SJSA1 (cell line): Measurements from ENCODE around the gene KRTAP3-3. TPM values are rescaled to one million over a fixed set of nuclear protein-coding genes. Genes with fewer than 3 reads are reported as not detected.

Experiments
- DNase-seq, 2 experiments: peaks; one replicate each; pipeline ENCODE4 v3.0.0-alpha.2; 2015 to 2020; ENCODE audit warnings: low spot score in 2 of 2, low read depth in 1 of 2
- H3K27ac ChIP-seq: fragments of 250-450 bp; sonication (Bioruptor Pico); 2 replicates; pipeline ENCODE4 v1.5.1; 2020; ENCODE audit warnings: mild to moderate bottlenecking, moderate library complexity
- H3K27me3 ChIP-seq: fragments of 250-450 bp; sonication (Bioruptor Pico); replicated peaks from 2 replicates; pipeline ENCODE4 v1.5.1; 2020; ENCODE audit warnings: mild to moderate bottlenecking, moderate library complexity
- H3K36me3 ChIP-seq: fragments of 250-450 bp; sonication (Bioruptor Pico); 2 replicates; pipeline ENCODE4 v1.5.1; 2020; ENCODE audit warnings: mild to moderate bottlenecking
- H3K4me1 ChIP-seq: fragments of 250-450 bp; sonication (Bioruptor Pico); replicated peaks from 2 replicates; pipeline ENCODE4 v1.6.1; 2021; ENCODE audit warnings: mild to moderate bottlenecking
- H3K4me3 ChIP-seq: fragments of 250-450 bp; sonication (Bioruptor Pico); 2 replicates; pipeline ENCODE4 v1.5.1; 2020; ENCODE audit warnings: mild to moderate bottlenecking
- H3K9me3 ChIP-seq: fragments of 250-450 bp; sonication (Bioruptor Pico); replicated peaks from 2 replicates; pipeline ENCODE4 v1.5.1; 2020; ENCODE audit warnings: mild to moderate bottlenecking
- total RNA-seq: library from RNA; depleted of rRNA; stranded (reverse); fragments of >200 nt; shearing (Covaris generic); gene quantifications from 2 replicates; pipeline ENCODE4 v1.2.3, GENCODE V29; 2014; rRNA removed

KRTAP3-3 gene
- total RNA-seq, 1 experiment from 2014 or later: not detected

- no peak for DNase-seq
Measured at GRCh38 chr17:40945414-40945813, 48.5 kb downstream of the KRTAP3-3 start.

GRCh38 chr17:40944531-40944930 lies 49.4 kb downstream of the KRTAP3-3 start:
- Histone ChIP-seq H3K4me1 (no peaks in the 10 kb centered on the region), H3K27ac (no peak overlapping the region), H3K9me3 (no peaks in the 10 kb centered on the region), H3K27me3 (no peaks in the 10 kb centered on the region), H3K4me3 (no peak overlapping the region), H3K36me3 (no peaks in the 10 kb centered on the region)
- DNase-seq: no peak

More at GRCh38 chr17:40945414-40945813, 48.5 kb downstream of the KRTAP3-3 start:
- no peaks in the 10 kb centered on the region for H3K9me3 ChIP-seq
- H3K27ac ChIP-seq: no peak overlapping the region
- no peaks in the 10 kb centered on the region for H3K27me3 ChIP-seq
- H3K36me3 ChIP-seq: no peaks in the 10 kb centered on the region
- H3K4me1 ChIP-seq: no peaks in the 10 kb centered on the region
- no peak overlapping the region for H3K4me3 ChIP-seq

Other genes with a start within 250 kb of the KRTAP3-3 start
- gene KRT25, start 238.8 kb downstream of the KRTAP3-3 start, total RNA-seq: not detected in 2 replicates
- not detected in 2 replicates for gene KRT26, start 222.0 kb downstream of the KRTAP3-3 start, total RNA-seq
- gene KRT27, start 211.6 kb downstream of the KRTAP3-3 start, total RNA-seq: not detected in 2 replicates
- not detected in 2 replicates for gene KRT28, start 194.2 kb downstream of the KRTAP3-3 start, total RNA-seq
- 29.7 and 73.0 TPM in 2 replicates for gene KRT10, start 171.6 kb downstream of the KRTAP3-3 start, total RNA-seq
- gene KRT12, start 126.9 kb downstream of the KRTAP3-3 start, total RNA-seq: not detected in 2 replicates
- gene KRT20, start 108.9 kb downstream of the KRTAP3-3 start, total RNA-seq: not detected in 2 replicates
- not detected in 2 replicates for gene KRT23, start 56.5 kb downstream of the KRTAP3-3 start, total RNA-seq
- not detected in 2 replicates for gene KRT39, start 27.2 kb downstream of the KRTAP3-3 start, total RNA-seq
- gene KRT40, start 9.8 kb downstream of the KRTAP3-3 start, total RNA-seq: not detected in 2 replicates
- not detected in 2 replicates for gene KRTAP3-2, start 5.7 kb upstream of the KRTAP3-3 start, total RNA-seq
- gene KRTAP3-1, start 15.0 kb upstream of the KRTAP3-3 start, total RNA-seq: not detected in 2 replicates
- 0.45 and 2.5 TPM in 2 replicates for gene KRTAP1-5, start 33.0 kb upstream of the KRTAP3-3 start, total RNA-seq
- gene KRTAP1-4, start 36.0 kb upstream of the KRTAP3-3 start, total RNA-seq: not detected in 2 replicates
- gene KRTAP1-3, start 40.7 kb upstream of the KRTAP3-3 start, total RNA-seq: not detected in 2 replicates
- gene KRTAP1-1, start 47.3 kb upstream of the KRTAP3-3 start, total RNA-seq: not detected in 2 replicates
- not detected in 2 replicates for gene KRTAP2-1, start 53.2 kb upstream of the KRTAP3-3 start, total RNA-seq
- gene KRTAP2-2, start 61.1 kb upstream of the KRTAP3-3 start, total RNA-seq: not detected in 2 replicates
- gene KRTAP2-3, start 66.0 kb upstream of the KRTAP3-3 start, total RNA-seq: not detected in 2 replicates
- not detected in 2 replicates for gene KRTAP2-4, start 71.7 kb upstream of the KRTAP3-3 start, total RNA-seq
- gene KRTAP4-7, start 90.0 kb upstream of the KRTAP3-3 start, total RNA-seq: not detected in 2 replicates
- not detected in 2 replicates for gene KRTAP4-8, start 104.0 kb upstream of the KRTAP3-3 start, total RNA-seq
- not detected in 2 replicates for gene KRTAP4-16, start 108.0 kb upstream of the KRTAP3-3 start, total RNA-seq
- gene KRTAP4-9, start 111.2 kb upstream of the KRTAP3-3 start, total RNA-seq: not detected in 2 replicates
- not detected in 2 replicates for gene KRTAP4-11, start 124.2 kb upstream of the KRTAP3-3 start, total RNA-seq
- not detected in 2 replicates for gene KRTAP4-12, start 130.0 kb upstream of the KRTAP3-3 start, total RNA-seq
- not detected in 2 replicates for gene KRTAP4-6, start 146.4 kb upstream of the KRTAP3-3 start, total RNA-seq
- not detected in 2 replicates for gene KRTAP4-5, start 155.7 kb upstream of the KRTAP3-3 start, total RNA-seq
- gene KRTAP4-4, start 166.6 kb upstream of the KRTAP3-3 start, total RNA-seq: not detected in 2 replicates
- not detected in 2 replicates for gene KRTAP4-3, start 174.1 kb upstream of the KRTAP3-3 start, total RNA-seq
- gene KRTAP4-2, start 184.1 kb upstream of the KRTAP3-3 start, total RNA-seq: not detected in 2 replicates
- gene KRTAP4-1, start 190.7 kb upstream of the KRTAP3-3 start, total RNA-seq: not detected in 2 replicates
- not detected in 2 replicates for gene KRTAP9-1, start 195.7 kb upstream of the KRTAP3-3 start, total RNA-seq
- not detected in 2 replicates for gene KRTAP9-2, start 232.5 kb upstream of the KRTAP3-3 start, total RNA-seq
- not detected in 2 replicates for gene KRTAP9-3, start 238.3 kb upstream of the KRTAP3-3 start, total RNA-seq
- not detected in 2 replicates for gene KRTAP9-8, start 243.8 kb upstream of the KRTAP3-3 start, total RNA-seq